Activated CD8-positive, alpha-beta memory T cell treated with anti-CD3 and anti-CD28 coated beads for 4 hours (primary cell): ENCODE results near the gene RABEP1.

Source experiments
- DNase-seq, 2 donors: peaks; one replicate each; pipeline ENCODE4 v3.0.0-alpha.2; 2020; ENCODE audit warnings: low read depth in 2 of 2

The RABEP1 gene

DNA sequence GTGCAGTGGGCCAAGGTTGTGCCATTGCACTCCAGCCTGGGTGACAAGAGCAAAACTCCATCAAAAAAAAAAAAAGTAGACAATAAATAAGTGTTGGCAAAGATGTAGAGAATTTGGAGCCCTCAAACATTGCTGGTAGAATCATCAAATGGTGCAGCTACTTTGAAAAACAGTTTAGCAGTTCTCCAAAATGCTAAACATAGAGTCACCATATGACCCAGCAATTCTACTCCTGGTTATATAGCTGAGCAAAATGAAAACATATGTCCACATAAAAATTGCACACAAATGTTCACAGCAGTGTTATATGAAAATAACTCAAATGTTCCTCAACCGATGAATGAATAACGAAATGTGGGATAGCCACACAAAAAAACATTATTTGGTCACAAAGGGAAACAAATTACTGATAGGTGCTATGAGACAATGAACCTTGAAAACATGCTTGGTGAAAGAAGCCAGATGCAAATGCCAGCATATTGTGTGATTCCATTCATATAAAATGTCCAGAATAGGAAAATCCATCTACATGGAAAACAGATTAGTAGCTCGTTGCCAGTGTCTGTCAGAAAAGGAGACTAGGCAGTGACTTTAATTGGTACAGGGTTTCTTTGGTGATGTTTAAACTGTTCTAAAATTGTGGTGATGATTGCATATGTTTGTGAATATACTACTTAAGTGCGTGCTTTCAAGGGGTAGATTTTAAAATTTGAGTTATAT is 12.7 kb upstream of the RABEP1 start:
- DNase-seq: no peak

DNA sequence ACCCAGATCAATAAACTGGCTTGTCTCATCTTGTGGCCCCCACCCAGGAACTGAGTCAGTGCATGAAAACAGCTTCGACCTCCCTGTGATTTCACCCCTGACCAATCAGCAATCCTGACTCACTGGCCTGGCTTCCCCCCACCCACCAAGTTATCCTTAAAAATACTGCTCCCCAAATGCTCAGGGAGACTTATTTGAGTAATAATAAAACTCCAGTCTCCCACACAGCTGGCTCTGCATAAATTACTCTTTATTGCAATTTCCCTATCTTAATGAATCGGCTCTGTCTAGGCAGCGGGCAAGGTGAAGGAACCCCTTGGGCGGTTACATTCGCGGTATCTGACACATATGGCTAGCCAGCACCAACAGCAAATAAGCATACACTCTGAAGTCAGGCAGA is 9.8 kb upstream of the RABEP1 start:
- no peak for DNase-seq

- DNase-seq: peak; percentile 36 to 60
Observed at GRCh38 chr17:5282642-5283217, 646 bp downstream of the RABEP1 start.

DNA sequence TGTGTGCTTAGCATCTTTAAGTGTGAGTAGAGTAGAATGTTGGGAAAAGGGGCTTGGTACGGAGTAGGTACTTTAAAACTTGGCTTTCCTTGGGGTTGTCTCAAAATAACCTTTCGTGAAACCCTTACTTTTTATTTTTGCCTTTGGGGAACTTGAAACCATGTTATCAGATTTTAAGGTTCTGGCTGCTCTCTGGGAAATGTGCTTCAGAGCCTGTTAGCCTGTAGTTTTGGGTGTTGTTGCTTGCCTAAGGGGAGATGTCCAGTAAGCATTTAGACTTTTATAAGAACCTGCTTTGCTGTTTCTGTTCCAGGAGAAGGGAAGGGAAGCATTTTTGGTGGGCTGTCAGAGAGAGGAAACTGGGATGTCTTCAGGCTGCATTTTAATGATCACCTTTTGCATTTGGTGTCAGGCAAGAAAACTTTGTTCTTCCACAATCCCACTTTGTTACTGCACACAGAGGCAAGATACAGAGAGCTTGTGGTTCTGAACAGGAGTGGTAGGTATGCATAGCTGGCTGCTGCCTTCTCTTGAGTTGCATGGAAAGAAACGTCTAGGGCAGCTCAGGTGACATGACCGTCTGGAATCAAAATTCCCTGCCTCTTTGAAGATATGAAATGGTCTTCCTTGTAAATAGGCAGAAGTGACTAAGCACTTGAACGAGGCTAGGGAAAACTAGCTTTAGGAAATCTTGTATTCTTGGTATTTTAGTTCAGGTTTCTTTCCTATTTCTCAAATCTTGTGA is 1.7 kb downstream of the RABEP1 start:
- DNase-seq: no peak

- no peak for DNase-seq
Observed at GRCh38 chr17:5284681-5285080, 2.6 kb downstream of the RABEP1 start.

DNA sequence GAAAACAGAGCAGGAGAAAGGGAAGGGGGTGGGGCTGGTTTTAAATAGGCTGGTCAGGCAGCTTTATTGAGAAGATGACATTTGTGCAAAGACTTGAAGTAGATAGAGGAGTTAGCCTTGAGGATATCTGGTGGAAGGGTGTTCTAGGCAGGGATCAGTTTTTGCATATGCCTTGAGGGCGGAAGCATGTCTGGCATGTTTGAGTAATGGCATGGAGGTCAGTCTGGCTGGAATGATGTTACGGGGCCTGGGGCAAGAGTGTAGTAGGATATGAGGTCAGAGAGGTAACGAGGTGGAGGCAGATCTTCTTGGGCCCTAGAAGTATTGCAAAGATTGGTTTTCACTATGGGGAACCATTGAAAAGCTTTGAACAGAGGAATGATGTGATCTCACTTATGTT is 4.8 kb downstream of the RABEP1 start:
- no peak for DNase-seq

- no peak for DNase-seq
Observed at GRCh38 chr17:5291683-5292350, 9.7 kb downstream of the RABEP1 start.

- DNase-seq: no peak
Observed at GRCh38 chr17:5297245-5297644, 15.2 kb downstream of the RABEP1 start.

GRCh38 chr17:5299383-5299782 is 17.3 kb downstream of the RABEP1 start:
- no peak for DNase-seq

DNA sequence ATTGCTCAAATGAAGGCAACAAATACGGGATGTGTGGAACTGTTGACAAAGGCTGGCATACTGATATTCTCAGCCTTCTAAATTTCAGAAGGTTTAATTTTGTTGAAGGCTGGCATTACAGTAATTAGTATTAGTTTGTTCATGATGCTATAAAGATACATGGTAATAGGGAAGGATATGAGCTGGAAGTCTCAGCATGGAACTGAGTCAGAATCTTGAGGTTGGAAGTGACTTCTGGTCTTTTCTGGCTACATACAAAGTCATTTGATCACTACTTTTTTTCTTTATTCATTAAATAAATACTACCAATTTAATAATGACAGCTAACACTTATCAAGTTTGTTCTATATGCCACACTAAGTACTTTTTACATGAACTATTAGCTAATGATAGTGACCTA is 22.6 kb downstream of the RABEP1 start:
- DNase-seq: no peak

GRCh38 chr17:5309851-5310250 is 27.8 kb downstream of the RABEP1 start:
- no peak for DNase-seq

DNA sequence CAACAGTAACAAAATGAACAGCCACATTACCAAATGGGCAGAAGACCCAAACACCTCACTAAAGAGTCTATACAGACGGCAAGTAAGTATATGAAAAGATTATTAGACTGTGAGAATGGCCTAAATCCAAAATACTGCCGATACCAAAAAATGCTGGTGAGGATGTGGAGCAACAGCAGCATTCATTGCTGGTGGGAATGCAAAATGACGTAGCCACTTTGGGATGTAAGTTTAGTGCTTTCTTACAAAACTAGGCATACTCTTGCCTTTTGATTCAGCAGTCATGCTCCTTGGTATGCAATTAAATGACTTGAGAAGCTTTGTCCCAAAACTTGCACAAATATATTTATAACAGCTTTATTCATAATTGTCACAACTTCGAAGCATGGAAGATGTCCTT is 43.8 kb downstream of the RABEP1 start:
- no peak for DNase-seq

GRCh38 chr17:5329784-5330557 is 47.9 kb downstream of the RABEP1 start:
- DNase-seq: no peak

GRCh38 chr17:5330981-5331380 is 48.9 kb downstream of the RABEP1 start:
- no peak for DNase-seq

DNA sequence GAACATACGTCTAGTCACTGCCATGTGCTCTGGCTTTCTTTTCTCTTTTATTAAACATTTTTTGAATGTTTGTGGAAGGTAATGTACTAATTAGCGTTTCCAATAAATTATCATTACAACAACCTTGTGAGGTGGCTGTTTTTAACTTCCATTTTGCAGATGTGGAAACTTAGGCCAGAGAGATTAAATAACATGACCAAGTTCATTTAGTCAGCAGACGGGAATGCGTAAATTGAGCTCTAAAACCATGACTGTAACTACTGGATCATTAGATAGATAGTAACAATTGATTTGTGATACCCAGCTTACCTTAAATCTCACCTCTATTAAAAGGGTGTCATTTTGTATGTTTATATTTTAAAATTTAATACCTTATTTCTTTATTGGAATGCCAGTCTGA is 49.4 kb downstream of the RABEP1 start:
- no peak for DNase-seq

GRCh38 chr17:5344914-5345313 is 62.8 kb downstream of the RABEP1 start:
- DNase-seq: no peak

- DNase-seq: no peak
Observed at GRCh38 chr17:5352681-5353289, 70.7 kb downstream of the RABEP1 start.

DNA sequence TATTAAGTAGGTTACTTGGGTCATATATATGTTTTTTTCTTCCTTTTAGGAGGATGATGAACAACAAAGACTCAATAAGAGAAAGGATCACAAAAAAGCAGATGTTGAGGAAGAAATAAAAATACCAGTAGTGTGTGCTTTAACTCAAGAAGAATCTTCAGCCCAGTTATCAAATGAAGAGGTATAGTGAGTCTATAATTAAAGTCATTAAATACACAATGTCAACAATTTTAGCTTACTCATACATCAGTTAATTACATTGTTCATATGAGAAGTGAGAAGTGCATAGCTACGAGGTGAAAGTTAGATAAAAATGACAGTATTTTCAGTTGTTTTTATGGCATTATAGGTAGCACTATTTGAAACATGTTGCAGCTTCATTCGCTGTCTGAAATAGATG is 72.2 kb downstream of the RABEP1 start:
- no peak for DNase-seq

DNA sequence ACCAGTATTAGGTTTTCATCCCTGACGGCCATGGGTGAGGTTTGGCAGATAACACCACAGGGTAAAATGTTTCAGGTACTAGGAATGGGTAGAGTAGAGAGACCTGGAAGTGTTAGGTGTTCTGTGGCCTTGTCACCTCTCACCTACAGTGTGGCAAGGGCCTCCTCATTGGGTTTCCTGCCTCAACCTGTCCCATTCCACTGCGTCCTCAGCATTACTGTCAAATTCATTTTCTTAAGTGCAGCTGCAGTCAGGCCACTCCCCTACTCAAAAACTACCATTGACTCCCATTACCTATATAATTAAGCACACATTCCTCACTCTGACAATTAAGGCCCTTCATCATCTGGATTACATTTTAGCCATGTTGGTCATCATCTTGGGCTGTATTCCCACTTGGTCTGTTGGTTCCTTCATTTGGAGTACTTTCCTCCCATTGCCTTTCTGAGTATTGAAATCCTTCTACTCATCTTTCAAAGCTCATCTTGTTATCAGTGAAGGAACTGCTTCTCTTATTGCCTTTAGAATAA is 72.9 kb downstream of the RABEP1 start:
- no peak for DNase-seq

DNA sequence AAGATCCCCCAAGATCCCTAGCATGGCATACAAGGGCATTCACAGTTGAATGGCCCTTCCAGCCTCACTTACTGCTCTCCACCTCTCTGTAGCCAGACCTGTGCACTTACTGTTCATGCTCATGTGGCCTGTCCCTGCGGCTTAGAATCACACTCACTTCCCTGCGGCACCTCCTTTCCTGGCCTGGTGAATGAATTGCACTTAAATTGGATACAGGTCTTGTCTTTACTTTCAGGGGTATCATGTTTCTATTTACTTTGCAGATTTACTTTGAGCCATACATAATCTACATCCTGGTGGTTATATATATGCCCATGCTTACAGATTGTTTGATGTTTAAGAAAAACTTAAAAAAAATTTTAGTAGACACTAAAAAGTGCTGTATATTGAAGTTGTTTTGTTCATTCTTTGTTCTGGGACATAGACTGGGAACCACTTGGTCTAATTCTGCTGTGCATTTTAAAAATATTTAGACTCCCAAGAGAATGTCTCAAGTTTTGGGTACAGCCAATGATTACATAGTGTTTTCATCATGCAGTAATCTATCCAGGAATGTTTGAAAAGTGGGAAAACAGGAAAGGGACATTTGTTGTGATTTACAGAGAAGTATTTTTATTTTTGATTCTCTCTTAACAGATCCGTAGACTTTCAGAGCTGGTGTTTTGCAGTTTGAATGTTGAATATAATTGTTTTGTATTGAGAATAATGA is 73.5 kb downstream of the RABEP1 start:
- DNase-seq: no peak
